ENCODE measurements around the gene GSDME.

GRCh38 chr7:24754906-24755506 is 2.3 kb downstream of the GSDME start:
- TF ChIP-seq, protein P1, sequence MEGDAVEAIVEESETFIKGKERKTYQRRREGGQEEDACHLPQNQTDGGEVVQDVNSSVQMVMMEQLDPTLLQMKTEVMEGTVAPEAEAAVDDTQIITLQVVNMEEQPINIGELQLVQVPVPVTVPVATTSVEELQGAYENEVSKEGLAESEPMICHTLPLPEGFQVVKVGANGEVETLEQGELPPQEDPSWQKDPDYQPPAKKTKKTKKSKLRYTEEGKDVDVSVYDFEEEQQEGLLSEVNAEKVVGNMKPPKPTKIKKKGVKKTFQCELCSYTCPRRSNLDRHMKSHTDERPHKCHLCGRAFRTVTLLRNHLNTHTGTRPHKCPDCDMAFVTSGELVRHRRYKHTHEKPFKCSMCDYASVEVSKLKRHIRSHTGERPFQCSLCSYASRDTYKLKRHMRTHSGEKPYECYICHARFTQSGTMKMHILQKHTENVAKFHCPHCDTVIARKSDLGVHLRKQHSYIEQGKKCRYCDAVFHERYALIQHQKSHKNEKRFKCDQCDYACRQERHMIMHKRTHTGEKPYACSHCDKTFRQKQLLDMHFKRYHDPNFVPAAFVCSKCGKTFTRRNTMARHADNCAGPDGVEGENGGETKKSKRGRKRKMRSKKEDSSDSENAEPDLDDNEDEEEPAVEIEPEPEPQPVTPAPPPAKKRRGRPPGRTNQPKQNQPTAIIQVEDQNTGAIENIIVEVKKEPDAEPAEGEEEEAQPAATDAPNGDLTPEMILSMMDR (conservative IDR thresholded peaks at IDR 0.05; ENCODE audit: low read depth, low read length), result no peak
- TF ChIP-seq FOS (IDR thresholded peaks at IDR 0.05; ENCODE audit: low read depth, low read length) (no peak), RFX5 (IDR thresholded peaks at IDR 0.05; ENCODE audit: low read depth, low read length) (no peak), RAD21 (IDR thresholded peaks at IDR 0.05; ENCODE audit: low read length) (no peak), CEBPB (IDR thresholded peaks at IDR 0.05; ENCODE audit: low read depth, low read length) (no peak), POLR2A (IDR thresholded peaks at IDR 0.05; ENCODE audit: low read depth, low read length) (no peak), MAZ (IDR thresholded peaks at IDR 0.05; ENCODE audit: borderline replicate concordance, low read depth, low read length) (no peak), USF2 (IDR thresholded peaks at IDR 0.05; ENCODE audit: low read depth, low read length) (no peak), NFE2L2 (IDR thresholded peaks at IDR 0.05; ENCODE audit: low read depth, low read length) (no peak), SMC3 (IDR thresholded peaks at IDR 0.05; ENCODE audit: low read depth, low read length) (no peak), MXI1 (IDR thresholded peaks at IDR 0.05; ENCODE audit: borderline replicate concordance, low read depth, low read length) (no peak), MAFK (IDR thresholded peaks at IDR 0.05; ENCODE audit: low read depth, low read length) (no peak), RCOR1 (IDR thresholded peaks at IDR 0.05; ENCODE audit: insufficient replicate concordance, low read length) (no peak), ELK1 (IDR thresholded peaks at IDR 0.05; ENCODE audit: borderline replicate concordance, low read depth, low read length) (no peak)
